Measurements from ENCODE around the gene MCM10. TPM values are rescaled to one million over a fixed set of nuclear protein-coding genes. Genes with fewer than 3 reads are reported as not detected.

MCM10 gene
- total and polyA plus RNA-seq, 9 of the 15 experiments (the other 6 are each of a cell fraction or from before 2014, with no cell fraction given) = 10.4 to 68.1 (median 48.0) TPM

- peak; percentile 71 to 73 for TF ChIP-seq RAD21 (CRISPR knock-in tag; conservative IDR thresholded peaks at IDR 0.05 in 1 of 2, IDR thresholded peaks at IDR 0.05 in 1 of 2)
- peak; percentile 38 for TF ChIP-seq DACH1 (IDR thresholded peaks at IDR 0.05; ENCODE audit: partially characterized antibody)
- no peak for TF ChIP-seq NFE2L1 (tag; IDR thresholded peaks at IDR 0.05; ENCODE audit: borderline replicate concordance, low read depth)
- TF ChIP-seq ZBTB7A (IDR thresholded peaks at IDR 0.05; ENCODE audit: borderline replicate concordance, control insufficient read depth, low read depth, low read length) = peak; percentile 15; the same call in 1 of the 2 replicates
- peak in 1 of 2 experiments; percentile 86; a peak in 2 of 4 replicates for TF ChIP-seq TEAD1 (CRISPR knock-in tag; IDR thresholded peaks at IDR 0.05)
- peak; percentile 63 for TF ChIP-seq FIP1L1 (IDR thresholded peaks at IDR 0.05; ENCODE audit: low read depth, low read length, poor library complexity, severe bottlenecking)
- no peak for TF ChIP-seq MTA1 (IDR thresholded peaks at IDR 0.05; ENCODE audit: borderline replicate concordance)
- peak in 1 of 3 experiments; percentile 65; a peak in 1 of 6 replicates for TF ChIP-seq ZBTB11 (CRISPR knock-in tag; IDR thresholded peaks at IDR 0.05)
- peak; percentile 91 for TF ChIP-seq GABPA (tag; conservative IDR thresholded peaks at IDR 0.05; ENCODE audit: low read depth)
- TF ChIP-seq JUN (IDR thresholded peaks at IDR 0.05; ENCODE audit: borderline replicate concordance, low read depth, low read length) = peak; percentile 73
- TF ChIP-seq JUN (CRISPR knock-in tag; IDR thresholded peaks at IDR 0.05; ENCODE audit: borderline replicate concordance) = 0 out of 2 replicates have a peak, but pooled peaks have one; percentile 46
- TF ChIP-seq ZNF23 (CRISPR knock-in tag; IDR thresholded peaks at IDR 0.05) = no peak
- TF ChIP-seq CTCFL (IDR thresholded peaks at IDR 0.05; ENCODE audit: borderline replicate concordance, insufficient read depth, low read depth, low read length, poor library complexity, severe bottlenecking) = peak; percentile 68
These were observed at the start of gene MCM10 (continued) for GRCh38 chr10:13160934-13161856.

Measured in K562 (cell line).